WI38 (cell line): ENCODE results near the gene PIP4K2A.

Experiments used
- H3K4me3 ChIP-seq: 2 replicates; pipeline ENCODE4 v1.5.1; 2011; ENCODE audit warnings: low read depth, mild to moderate bottlenecking, control low read depth, low read length
- TF ChIP-seq, protein P1 (sequence below): IDR thresholded peaks from 2 replicates; pipeline ENCODE4 v1.5.1; 2012; ENCODE audit warnings: low read depth, mild to moderate bottlenecking, control low read depth, low read length

PIP4K2A gene

DNA sequence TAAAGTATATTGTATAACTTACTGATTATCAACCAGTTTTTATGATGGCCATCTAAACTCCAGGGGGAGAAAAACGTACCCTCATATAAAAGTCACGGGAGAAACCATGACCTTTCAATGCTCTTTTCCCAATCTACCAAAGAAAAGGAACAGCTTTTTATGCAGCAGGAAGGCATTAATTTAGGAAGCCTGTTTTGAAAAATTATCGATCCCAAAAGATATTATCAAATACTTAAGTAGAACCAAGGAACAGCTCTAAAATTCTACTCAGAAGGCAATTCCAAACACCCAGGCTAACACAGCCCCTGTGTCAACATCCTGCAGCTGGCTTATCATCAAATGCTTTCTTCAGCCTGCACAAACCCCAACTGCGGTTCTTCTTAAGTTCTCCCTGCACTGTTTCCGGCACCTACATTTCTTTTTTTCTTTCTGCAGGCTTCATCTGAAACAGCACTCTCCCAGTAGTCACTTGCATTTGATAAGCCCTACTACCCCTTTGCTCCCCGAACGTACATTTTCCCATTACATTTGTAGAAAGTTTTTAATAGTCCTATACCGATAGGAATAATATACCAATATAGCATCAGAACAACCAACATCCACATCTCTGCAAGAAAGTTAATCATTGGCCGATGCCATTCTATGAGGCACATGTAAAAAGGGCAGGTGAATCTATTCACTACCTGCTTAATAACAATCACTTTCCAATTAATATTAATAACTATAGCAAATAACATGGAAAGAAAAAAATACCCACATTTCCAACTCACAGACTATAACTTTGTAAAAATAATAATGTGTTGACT, 47.9 kb downstream of the PIP4K2A start:
- TF ChIP-seq, protein P1, sequence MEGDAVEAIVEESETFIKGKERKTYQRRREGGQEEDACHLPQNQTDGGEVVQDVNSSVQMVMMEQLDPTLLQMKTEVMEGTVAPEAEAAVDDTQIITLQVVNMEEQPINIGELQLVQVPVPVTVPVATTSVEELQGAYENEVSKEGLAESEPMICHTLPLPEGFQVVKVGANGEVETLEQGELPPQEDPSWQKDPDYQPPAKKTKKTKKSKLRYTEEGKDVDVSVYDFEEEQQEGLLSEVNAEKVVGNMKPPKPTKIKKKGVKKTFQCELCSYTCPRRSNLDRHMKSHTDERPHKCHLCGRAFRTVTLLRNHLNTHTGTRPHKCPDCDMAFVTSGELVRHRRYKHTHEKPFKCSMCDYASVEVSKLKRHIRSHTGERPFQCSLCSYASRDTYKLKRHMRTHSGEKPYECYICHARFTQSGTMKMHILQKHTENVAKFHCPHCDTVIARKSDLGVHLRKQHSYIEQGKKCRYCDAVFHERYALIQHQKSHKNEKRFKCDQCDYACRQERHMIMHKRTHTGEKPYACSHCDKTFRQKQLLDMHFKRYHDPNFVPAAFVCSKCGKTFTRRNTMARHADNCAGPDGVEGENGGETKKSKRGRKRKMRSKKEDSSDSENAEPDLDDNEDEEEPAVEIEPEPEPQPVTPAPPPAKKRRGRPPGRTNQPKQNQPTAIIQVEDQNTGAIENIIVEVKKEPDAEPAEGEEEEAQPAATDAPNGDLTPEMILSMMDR: no peak
- no peak overlapping the region for H3K4me3 ChIP-seq

DNA sequence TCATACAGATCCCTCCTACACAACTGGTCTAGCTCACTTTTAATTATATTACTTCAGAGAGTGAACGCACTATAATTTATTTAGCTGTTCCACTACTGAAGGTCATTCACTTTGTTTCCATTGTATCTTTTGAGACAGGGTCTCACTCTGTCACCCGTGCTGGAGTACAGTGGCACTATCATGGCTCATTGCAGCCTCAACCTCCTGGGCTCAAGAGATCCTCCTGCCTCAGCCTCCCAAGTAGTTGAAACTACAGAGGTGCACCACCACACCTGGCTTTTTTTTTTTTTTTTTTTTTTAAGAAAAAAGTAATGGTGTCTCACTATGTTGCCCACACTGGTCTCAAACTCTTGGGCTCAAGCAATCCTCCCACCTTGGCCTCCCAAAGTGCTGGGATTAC, 49.0 kb downstream of the PIP4K2A start:
- TF ChIP-seq, protein P1: no peak
- no peak overlapping the region for H3K4me3 ChIP-seq

DNA sequence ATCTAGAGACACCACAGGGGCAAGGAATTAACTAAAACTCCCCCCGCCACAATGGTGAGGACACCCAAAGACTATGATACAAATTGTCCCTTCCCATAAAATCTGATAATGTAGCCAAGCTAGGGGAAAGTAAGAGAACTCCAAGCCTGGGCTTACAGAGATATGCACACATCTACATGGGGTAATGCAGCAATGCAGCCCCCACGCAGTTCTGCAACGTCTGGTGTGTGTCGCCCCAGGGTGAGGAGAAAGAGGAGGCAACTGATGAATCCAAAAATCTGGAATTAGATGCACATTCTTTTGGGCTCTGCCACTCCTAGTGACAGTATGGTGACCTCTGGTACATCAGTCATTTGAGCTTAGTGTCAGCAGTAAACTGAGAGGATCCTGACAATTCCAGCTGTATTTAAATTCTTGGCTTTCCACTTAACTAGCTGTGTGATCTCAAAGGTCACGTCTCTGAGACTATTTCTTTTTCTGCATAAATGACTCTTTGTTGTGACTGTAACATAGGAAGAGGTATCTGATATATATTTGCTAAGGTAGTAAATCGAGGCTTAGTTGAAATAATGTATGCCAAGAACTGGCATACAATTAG, 51.5 kb downstream of the PIP4K2A start:
- TF ChIP-seq, protein P1: no peak
- no peak overlapping the region for H3K4me3 ChIP-seq

DNA sequence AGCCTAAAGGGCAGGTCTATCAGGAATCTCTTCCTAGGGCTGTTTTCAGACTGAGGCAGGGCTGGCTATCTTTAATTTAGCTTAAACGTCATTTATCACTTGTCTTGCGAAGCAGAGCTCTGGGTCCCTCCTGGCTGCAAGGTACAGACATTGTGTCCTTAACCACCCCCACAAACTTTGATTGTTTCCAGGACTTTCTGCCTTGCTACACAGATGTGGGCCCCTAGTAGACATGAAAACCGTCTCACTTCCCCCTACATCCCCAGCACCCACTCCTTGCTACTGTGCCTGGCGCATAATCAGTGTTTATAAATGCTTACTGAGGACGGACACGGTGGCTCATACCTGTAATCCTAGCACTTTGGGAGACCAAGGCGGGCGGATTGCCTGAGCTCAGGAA, 54.5 kb downstream of the PIP4K2A start:
- TF ChIP-seq, protein P1: no peak

DNA sequence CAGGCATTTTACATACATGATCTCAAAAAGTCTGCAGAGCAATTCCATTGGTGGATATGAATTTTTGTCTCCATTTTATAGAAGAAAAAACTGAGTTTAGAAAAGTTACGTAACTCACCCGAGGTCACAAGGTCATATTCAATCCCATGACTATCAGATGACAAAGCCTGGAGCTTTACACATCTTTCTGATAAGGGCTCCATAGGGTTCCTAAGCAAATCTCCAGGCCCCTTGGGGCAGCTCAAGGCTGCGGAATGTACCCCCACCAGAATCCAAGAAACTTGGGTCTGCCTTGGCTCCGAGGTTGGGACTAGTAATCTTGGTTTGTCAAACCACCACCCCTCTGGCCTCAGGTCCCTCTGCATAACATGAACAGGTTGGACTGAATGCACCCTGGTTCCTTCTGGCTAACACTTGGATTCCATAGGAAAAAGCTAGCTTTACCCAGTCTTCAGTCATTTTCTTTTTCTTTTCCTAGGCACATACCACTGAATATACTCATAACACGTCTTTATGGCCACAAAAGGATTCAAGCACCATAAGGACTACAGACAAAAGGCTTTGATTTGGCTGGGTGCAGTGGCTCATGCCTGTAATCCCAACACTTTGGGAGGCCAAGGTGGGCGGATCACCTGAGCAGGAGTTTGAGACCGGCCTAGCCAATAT, 55.5 kb downstream of the PIP4K2A start:
- H3K4me3 ChIP-seq: no peak overlapping the region
- TF ChIP-seq, protein P1: no peak

More for the DNA sequence above, 54.5 kb downstream of the PIP4K2A start:
- H3K4me3 ChIP-seq: no peak overlapping the region

DNA sequence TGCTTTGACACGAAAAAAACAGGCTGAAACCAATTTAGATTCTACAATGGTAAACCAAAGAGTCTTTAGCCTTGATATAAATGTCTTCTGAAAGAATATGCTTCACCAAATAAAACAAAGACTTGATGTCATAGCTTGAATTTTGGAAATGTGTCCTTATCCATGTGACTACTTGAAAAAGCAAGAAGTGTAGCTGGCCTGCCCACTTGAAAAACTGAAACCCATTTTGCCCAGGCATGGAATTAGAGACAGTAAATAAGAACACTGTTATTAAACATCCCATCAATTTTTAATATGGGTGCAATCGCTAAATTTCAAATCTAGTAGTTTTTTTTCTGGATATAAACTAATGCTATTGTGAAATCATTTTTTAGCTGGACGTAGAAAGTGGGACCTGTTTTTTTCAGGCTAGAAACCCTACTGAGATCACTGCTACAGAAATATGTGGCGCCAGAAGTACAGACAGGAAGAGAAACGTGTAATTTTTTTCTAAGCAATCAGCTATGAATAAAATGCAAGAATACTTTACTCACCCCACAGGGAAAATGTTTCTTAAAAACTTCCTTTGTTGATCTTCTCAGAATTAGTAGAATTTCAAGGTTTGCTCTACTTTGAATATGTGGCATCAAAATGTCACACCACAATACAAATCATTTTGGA, 56.7 kb downstream of the PIP4K2A start:
- TF ChIP-seq, protein P1: no peak
- no peak overlapping the region for H3K4me3 ChIP-seq
